Stimulated activated naive CD8-positive, alpha-beta T cell treated with anti-CD3 and anti-CD28 coated beads, Interleukin-15, Interleukin-2, amounts not matched to agents 100 ng/mL and 50 ng/mL, for 24 hours (primary cell): ENCODE measurements around the gene UBA1.

Experiments
- H3K27ac Mint-ChIP-seq: one replicate; pipeline ENCODE4 v1.8.0; 2021; ENCODE audit warnings: mild to moderate bottlenecking, mixed read lengths
- H3K27me3 Mint-ChIP-seq: one replicate; pipeline ENCODE4 v1.8.0; 2021; ENCODE audit warnings: mixed read lengths
- H3K36me3 Mint-ChIP-seq: one replicate; pipeline ENCODE4 v1.8.0; 2021; ENCODE audit warnings: low read depth, mixed read lengths
- H3K4me1 Mint-ChIP-seq: one replicate; pipeline ENCODE4 v1.8.0; 2021; ENCODE audit warnings: low read depth, mixed read lengths
- H3K4me3 Mint-ChIP-seq: one replicate; pipeline ENCODE4 v1.8.0; 2021; ENCODE audit warnings: mild to moderate bottlenecking, mixed read lengths
- H3K9me3 Mint-ChIP-seq: one replicate; pipeline ENCODE4 v1.8.0; 2021; ENCODE audit warnings: mixed read lengths

Gene UBA1

DNA sequence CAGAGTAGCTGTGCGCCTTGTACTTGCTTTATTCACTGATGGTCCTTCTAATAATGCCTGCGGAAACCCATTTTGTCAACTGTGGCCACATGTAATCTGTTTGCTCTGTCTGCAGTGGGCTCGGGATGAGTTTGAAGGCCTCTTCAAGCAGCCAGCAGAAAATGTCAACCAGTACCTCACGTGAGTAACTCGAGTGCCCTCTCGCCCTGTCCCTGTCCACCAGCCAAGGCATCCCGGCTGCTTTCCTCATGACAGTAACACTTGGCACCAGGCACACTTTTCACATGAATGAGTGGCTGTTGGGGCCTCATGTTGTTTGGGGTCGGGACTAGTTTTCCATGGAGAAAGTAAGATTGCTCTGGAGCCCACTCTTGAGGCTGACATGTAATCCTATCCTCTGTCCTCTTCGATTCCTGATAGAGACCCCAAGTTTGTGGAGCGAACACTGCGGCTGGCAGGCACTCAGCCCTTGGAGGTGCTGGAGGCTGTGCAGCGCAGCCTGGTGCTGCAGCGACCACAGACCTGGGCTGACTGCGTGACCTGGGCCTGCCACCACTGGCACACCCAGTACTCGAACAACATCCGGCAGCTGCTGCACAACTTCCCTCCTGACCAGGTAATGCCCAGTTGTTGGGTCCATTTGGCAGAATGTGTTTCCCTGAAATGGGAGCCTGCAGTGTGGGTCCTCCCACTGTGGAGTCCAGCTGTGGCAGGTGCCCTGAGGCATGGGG is 16.0 kb downstream of the UBA1 start:
- Mint-ChIP-seq H3K27ac (no peak overlapping the region), H3K4me1 (peaks cover 7% of the 10 kb centered on the region), H3K9me3 (no peaks in the 10 kb centered on the region), H3K4me3 (no peak overlapping the region), H3K36me3 (peaks cover 51% of the 10 kb centered on the region), H3K27me3 (no peaks in the 10 kb centered on the region)

DNA sequence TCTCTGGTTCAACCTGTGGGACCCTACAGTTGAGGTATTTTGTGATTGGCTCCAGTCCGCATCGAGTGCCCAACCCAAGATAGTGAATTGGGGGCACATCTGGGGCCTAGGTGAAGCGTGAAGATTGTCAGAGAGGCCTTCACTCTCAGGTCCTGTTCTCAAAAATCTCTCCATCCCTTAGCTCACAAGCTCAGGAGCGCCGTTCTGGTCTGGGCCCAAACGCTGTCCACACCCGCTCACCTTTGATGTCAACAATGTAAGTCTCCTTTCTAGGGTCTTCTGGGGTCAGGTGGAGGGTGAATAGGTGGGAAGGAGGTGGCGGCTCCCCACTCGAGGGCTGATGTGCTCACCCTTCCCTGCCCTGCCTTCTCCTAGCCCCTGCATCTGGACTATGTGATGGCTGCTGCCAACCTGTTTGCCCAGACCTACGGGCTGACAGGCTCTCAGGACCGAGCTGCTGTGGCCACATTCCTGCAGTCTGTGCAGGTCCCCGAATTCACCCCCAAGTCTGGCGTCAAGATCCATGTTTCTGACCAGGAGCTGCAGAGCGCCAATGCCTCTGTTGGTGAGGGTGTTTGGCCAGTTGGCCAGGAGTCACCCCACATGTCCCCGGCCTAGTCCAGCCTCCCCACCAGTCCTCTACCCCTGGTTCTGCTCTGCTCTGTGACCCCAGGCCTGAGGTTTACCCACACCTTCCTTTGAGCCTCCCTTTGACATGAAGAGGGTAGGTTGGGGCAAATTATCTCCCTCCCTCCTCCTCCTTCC is 17.2 kb downstream of the UBA1 start:
- peaks cover 6% of the 10 kb centered on the region for H3K4me1 Mint-ChIP-seq
- peaks cover 47% of the 10 kb centered on the region for H3K36me3 Mint-ChIP-seq
- H3K27ac Mint-ChIP-seq: no peak overlapping the region

DNA sequence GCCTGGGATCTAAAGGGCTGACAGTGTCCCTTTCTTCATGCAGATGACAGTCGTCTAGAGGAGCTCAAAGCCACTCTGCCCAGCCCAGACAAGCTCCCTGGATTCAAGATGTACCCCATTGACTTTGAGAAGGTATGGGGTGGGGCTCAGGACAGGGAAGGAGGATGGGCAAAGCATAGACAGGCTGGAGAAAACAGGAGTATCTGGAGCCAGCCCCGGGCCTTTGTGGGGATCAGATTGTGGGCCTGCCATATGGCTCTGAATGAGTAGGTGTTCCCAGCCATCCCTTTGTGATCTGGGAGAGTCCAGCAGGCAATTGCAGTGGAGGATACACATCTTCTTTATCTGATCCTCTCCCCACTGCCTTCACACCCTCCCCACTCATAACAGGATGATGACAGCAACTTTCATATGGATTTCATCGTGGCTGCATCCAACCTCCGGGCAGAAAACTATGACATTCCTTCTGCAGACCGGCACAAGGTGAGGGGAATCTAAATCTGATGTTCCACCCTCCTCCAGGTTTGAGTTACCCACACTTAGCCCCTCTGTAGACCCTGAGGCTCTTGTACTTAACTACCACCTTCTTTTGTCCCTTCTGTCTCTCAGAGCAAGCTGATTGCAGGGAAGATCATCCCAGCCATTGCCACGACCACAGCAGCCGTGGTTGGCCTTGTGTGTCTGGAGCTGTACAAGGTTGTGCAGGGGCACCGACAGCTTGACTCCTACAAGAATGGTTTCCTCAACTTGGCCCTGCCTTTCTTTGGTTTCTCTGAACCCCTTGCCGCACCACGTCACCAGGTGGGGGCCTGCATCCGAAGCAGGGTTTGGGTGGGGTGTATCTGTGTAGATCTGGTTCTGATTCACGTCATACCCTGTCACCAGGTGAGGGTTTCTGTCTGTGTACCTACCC is 19.0 kb downstream of the UBA1 start:
- H3K27ac Mint-ChIP-seq: peak overlapping the region; percentile 26
- no peaks in the 10 kb centered on the region for H3K27me3 Mint-ChIP-seq
- H3K4me3 Mint-ChIP-seq: no peak overlapping the region
- peaks cover 20% of the 10 kb centered on the region for H3K4me1 Mint-ChIP-seq
- H3K36me3 Mint-ChIP-seq: peaks cover 43% of the 10 kb centered on the region
- H3K9me3 Mint-ChIP-seq: no peaks in the 10 kb centered on the region

More for the DNA sequence above, 17.2 kb downstream of the UBA1 start:
- H3K4me3 Mint-ChIP-seq: no peak overlapping the region
- no peaks in the 10 kb centered on the region for H3K27me3 Mint-ChIP-seq
- no peaks in the 10 kb centered on the region for H3K9me3 Mint-ChIP-seq

DNA sequence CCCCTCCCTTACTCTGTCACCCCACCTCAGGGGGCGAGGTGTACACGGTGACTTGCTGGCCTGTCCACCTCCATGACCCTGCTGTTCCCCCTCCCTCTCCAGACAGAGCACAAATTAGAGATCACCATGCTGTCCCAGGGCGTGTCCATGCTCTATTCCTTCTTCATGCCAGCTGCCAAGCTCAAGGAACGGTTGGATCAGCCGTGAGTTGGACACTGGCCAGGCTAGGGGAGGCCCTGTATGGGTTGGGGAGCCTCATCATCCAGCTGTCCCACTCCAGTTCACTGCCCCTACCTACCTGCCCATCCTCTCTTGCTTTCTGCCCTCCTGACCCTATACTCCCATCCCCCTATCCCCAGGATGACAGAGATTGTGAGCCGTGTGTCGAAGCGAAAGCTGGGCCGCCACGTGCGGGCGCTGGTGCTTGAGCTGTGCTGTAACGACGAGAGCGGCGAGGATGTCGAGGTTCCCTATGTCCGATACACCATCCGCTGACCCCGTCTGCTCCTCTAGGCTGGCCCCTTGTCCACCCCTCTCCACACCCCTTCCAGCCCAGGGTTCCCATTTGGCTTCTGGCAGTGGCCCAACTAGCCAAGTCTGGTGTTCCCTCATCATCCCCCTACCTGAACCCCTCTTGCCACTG is 20.9 kb downstream of the UBA1 start:
- peaks cover 43% of the 10 kb centered on the region for H3K36me3 Mint-ChIP-seq
- no peaks in the 10 kb centered on the region for H3K9me3 Mint-ChIP-seq
- H3K27ac Mint-ChIP-seq: no peak overlapping the region
- no peak overlapping the region for H3K4me3 Mint-ChIP-seq
- no peaks in the 10 kb centered on the region for H3K27me3 Mint-ChIP-seq
- H3K4me1 Mint-ChIP-seq: peaks cover 25% of the 10 kb centered on the region

DNA sequence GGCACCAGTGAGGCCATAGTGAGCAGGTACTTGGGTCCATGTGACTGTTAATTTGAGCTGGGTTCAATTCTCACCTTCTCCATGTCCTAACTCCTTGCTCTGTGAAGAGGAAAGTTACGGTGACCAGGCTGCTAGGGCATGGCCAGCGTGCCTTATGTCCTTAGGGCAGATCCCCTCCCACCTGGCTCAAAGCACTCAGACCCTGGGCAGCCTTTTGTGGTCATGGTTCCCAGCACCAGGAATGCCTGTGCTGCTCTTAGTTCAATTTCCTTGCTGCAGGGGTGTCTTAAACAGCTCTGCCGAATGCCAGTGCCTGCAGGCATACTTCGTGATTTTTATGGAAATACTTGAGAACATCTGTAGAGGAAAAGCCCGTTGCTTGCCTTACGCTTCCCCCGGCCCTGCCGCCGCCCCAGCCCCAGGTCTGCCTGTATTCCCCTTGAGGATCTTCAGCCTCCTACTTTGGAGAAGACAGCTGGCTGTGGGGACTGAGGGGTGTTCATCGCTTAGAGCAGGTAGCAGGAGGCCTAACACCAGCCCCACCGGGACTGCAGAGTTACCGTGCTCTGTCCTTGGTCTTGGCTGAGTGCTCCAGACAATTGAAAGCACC is 21.8 kb downstream of the UBA1 start:
- H3K27me3 Mint-ChIP-seq: no peaks in the 10 kb centered on the region
- no peaks in the 10 kb centered on the region for H3K9me3 Mint-ChIP-seq
- H3K36me3 Mint-ChIP-seq: peaks cover 52% of the 10 kb centered on the region
- peaks cover 33% of the 10 kb centered on the region for H3K4me1 Mint-ChIP-seq
- no peak overlapping the region for H3K4me3 Mint-ChIP-seq
- peak overlapping the region; percentile 95 for H3K27ac Mint-ChIP-seq

DNA sequence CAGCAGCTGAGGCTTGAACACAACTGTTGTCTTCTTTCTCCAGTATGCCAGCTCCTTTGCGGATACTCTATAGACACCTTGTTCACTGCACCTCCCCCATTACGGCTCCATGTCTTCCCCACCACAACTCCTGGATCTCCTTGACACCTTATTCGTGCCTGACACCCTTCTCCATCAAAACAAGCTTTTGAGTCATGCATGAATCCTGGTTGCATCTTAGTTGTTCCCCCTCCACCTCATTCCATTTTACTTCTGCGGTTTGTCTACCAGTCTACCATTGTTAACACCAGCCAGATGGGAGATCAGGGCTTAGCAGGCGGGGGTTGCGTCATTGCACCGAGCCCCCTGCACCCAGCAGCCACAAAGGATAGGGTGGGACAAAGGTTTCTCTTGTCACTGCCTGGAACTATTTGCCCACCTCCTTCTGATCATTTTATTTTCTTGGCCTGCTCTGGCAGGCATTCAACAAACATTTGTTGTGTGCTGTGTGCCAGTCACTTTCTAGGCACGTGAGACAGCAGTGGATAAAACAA is 22.8 kb downstream of the UBA1 start:
- Mint-ChIP-seq H3K4me3 (peak overlapping the region; percentile 85), H3K4me1 (peaks cover 41% of the 10 kb centered on the region), H3K27ac (peak overlapping the region; percentile 95), H3K27me3 (no peaks in the 10 kb centered on the region), H3K36me3 (peaks cover 52% of the 10 kb centered on the region), H3K9me3 (no peaks in the 10 kb centered on the region)

DNA sequence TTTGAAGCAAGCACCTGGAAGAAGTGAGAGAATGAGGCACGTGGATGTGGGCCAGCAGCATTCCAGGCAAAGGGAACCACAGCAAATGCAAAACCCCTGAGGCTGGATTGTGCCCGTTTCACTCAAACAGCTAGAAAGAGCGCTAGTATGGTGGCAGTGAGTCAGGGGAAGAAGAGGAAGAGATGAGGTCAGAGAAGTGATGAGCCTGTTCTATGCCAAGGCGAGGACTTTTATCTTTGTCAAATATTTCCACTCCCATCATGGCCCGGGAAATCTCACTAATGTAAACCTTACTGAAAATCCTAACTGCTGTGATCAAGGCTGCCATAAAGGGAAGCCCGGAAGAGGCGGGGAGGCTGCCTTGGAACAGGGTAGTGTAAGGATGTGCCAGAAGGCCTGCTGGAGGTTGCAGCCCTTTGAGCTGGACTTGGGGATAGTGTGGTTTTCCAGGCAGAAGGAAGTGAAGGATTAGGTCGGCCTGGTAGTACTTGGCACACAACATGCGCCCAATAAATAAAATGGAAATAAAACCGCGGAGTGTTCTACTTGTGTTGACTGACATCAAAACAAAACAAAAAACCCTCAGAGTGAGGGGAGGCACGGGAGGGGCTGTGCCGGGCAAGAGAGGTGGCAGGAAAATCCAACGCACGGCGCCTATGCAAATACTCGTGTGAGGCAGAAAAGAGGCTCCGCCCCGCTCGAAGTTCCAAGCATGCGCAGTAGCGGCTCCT is 23.7 kb downstream of the UBA1 start:
- Mint-ChIP-seq H3K36me3 (peaks cover 49% of the 10 kb centered on the region), H3K4me3 (peak overlapping the region; percentile 85), H3K27ac (peak overlapping the region; percentile 95), H3K27me3 (no peaks in the 10 kb centered on the region), H3K4me1 (peaks cover 41% of the 10 kb centered on the region), H3K9me3 (no peaks in the 10 kb centered on the region)

DNA sequence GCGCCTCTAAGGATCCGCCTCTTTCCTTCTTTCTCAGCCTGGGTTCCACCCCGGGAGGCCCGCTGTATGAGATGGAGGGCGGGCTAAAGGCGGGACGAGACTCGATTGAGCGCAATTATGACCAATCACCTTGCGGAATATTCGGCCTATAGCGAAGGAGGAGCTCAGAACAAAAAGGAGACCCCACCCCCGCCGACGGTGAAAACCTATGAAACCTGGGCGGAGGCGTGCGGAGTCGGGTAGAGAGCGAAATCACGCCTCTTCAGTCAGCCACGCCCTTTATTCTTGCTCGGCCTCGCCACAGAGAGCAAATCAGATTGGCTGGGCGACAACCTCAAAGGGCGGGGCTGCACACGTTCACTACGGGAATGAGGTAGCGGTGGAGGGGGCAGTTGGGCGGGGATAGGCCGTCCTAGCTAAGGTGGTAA is 24.2 kb downstream of the UBA1 start:
- peak overlapping the region; percentile 95 for H3K27ac Mint-ChIP-seq
- H3K27me3 Mint-ChIP-seq: no peaks in the 10 kb centered on the region
- H3K36me3 Mint-ChIP-seq: peaks cover 47% of the 10 kb centered on the region
- H3K4me1 Mint-ChIP-seq: peaks cover 41% of the 10 kb centered on the region
- no peaks in the 10 kb centered on the region for H3K9me3 Mint-ChIP-seq
- H3K4me3 Mint-ChIP-seq: peak overlapping the region; percentile 85

DNA sequence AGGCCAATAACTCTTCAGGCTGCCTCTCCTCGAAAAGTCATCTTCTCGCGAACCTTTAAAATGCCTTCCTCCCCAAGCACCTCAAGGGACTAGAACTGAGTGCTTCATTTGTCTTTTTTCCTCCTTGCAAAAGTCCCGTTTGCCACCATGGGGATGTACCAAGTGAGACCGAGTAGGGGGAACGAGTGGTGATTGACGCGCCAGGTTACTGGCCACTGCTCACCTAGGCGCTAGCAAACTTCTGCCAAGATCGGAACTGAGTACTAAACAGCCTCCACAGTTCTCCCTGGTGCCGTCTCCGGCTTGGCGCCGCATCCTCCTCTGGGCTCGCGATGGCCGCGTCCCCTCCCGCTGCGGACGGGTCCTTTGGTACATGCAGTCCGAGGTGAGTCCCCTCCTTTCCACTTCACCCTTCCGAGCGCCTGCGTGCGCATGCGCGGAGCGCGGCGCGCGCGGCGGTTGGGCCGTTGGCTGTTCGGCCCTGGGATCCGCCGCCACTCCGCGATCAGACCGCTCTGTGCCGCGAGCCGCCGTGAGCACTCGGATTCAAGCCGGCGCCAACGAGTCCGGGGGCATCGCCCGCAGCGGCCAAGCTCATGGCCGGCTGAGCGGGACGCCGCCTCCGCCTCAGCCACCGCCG is 24.8 kb downstream of the UBA1 start, which contains the start of gene CDK16:
Gene CDK16 (plus strand): TSS at position 402 of the 640 bp plus-strand sequence. CDS start 4,877 bp downstream, outside the sequence.
- H3K36me3 Mint-ChIP-seq: peaks cover 43% of the 10 kb centered on the region
- H3K27me3 Mint-ChIP-seq: no peaks in the 10 kb centered on the region
- H3K27ac Mint-ChIP-seq: peak within 1 kb of the TSS; percentile 95
- H3K9me3 Mint-ChIP-seq: no peaks in the 10 kb centered on the region
- peak within 1 kb of the TSS; percentile 87 for H3K4me3 Mint-ChIP-seq
- peaks cover 41% of the 10 kb centered on the region for H3K4me1 Mint-ChIP-seq

DNA sequence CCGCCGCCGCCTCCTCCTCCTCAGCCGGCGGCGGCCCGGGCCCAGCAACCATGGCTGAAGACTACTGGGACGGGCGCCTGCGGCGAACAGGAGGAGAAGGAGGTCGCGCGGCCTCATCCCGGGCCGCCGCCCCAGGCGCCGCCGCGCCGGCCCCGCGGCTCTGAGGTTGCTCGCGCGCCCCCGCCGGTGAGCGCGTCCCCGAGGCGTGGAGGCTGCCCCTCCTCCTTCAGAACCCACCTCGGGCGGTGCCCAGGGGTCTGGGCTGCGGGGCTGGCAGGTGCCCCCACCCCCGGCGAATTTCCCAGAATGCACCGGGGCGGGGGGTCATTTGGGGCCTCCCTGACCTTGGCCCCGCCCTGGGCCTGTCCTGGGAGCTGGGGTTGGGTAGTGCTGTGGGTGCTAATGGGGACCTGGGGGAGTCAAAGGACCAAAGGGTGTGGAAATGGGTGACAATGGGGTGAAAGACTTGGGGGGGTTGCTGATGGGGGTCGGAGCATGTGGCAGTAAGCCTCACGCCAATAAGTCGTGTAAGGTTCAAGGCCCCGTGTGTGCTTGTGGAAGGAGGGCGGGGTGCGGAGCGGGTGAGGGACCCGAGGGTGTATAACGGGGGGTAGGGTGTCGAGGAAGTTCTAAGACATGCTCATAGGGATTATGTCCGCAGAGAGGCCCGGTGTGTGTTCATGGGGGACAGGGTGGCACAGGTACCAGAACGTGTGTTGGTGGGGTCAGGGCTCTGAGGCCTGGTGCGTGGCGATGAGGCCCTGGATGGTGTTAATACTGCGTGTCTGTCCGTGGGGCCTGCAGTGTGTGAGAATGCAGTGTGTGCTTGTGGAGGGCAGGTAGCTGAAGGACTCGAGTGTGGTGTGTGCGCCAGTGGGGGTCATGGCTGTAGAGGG is 25.5 kb downstream of the UBA1 start:
- H3K36me3 Mint-ChIP-seq: peaks cover 37% of the 10 kb centered on the region
- peak overlapping the region; percentile 87 for H3K4me3 Mint-ChIP-seq
- no peaks in the 10 kb centered on the region for H3K9me3 Mint-ChIP-seq
- peak overlapping the region; percentile 87 for H3K27ac Mint-ChIP-seq
- peaks cover 41% of the 10 kb centered on the region for H3K4me1 Mint-ChIP-seq
- no peaks in the 10 kb centered on the region for H3K27me3 Mint-ChIP-seq

DNA sequence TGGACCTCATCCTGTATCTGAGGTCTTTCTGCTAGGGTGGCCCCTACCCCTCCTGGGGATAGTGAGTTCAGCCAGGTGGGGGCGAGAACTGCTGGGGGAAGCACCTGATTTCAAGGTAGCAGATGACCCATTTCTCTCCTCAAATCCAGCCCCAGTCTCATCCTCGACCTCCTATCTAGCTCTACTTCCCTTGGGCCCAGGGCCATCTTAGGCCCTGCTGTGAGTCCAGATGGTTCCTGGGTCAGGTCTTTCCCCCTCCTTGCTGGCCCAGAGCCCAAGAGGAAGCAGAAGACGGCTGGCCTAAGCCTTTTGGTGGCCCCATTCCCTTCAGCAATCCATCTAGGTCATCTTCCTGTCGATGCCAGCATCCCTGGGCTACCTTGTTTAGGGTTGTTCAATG is 28.1 kb downstream of the UBA1 start:
- peaks cover 44% of the 10 kb centered on the region for H3K36me3 Mint-ChIP-seq
- H3K4me1 Mint-ChIP-seq: peaks cover 30% of the 10 kb centered on the region
- no peak overlapping the region for H3K4me3 Mint-ChIP-seq
- H3K27me3 Mint-ChIP-seq: no peaks in the 10 kb centered on the region
- no peak overlapping the region for H3K27ac Mint-ChIP-seq
- H3K9me3 Mint-ChIP-seq: no peaks in the 10 kb centered on the region

DNA sequence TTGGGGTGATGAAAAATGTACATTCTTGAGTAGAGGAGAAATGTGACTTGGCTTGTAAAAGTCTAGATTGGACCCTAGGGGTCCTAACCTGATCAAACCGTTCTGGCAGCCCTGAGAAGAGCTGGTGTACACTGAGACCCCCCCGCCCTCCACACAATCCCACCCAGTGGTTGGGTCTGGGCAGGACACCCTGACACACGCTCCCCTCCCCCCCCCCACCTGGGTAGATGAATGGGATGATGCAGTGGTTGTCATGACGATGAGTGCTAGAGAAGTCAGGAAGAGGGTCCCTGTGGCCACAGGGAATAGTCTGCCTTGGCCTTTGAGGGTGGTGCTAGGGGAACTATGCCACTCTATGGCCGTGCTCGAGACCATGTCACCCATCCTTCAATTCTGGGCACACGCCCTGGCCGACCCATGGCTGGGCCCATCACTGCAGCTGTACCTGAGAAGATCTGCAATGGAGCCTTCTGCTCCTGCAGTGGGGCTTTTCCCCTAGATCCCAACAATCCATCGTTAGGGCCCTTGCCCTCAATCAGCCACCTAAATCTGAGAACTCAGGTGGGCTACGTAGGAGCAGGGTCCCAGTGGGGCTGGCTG is 29.2 kb downstream of the UBA1 start:
- peaks cover 21% of the 10 kb centered on the region for H3K4me1 Mint-ChIP-seq
- H3K36me3 Mint-ChIP-seq: peaks cover 38% of the 10 kb centered on the region
- H3K9me3 Mint-ChIP-seq: no peaks in the 10 kb centered on the region
- no peak overlapping the region for H3K27ac Mint-ChIP-seq
- no peak overlapping the region for H3K4me3 Mint-ChIP-seq
- no peaks in the 10 kb centered on the region for H3K27me3 Mint-ChIP-seq
